ENCODE measurements around the gene FGFR1OP2.
A peak's percentile ranks its signal among the peaks of the same experiment; 100 is the strongest.
"Not testable (repeated sequence)": the region's sequence is repeated elsewhere in the genome, so short reads cannot be mapped to it uniquely, and the experiment has no call there.

Gene FGFR1OP2

DNA sequence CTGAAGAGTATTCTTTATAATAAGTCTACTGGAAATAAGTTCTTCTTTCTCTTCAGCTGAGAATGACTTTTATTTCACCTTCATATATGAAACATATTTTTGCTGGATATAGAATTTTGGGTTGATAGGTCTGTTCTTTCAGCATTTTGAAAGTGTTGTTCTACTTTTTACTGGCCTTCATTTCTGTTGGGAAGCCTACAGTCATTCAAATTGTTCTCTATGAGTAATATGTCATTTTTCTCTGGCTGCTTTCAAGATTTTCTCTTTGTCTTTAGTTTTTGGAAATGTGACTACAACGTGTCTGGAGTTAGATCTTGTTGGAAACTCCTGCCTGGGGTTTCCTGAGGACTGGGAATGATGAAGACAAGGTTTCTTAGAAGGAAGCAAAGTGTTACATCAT lies 10.0 kb downstream of the FGFR1OP2 start:
- no peak for DNase-seq

DNA sequence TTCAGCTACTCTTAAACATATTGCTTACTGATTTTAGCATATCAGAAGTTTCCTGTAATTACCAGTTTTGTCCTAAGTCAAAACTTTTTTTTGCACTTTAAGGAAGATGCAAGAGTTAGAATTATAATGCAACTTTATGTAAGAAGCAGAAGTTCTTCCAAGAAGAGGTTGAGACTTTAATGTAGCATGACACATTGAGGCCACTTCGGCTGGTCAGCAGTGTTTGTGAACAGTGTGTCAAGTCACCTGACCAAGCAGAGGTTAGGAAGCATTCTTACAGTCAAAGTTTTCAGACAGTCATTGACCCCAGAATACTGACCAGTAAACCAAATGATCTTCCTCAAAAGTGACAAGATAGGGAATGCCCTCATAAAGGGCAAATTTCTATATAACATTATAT lies 15.2 kb downstream of the FGFR1OP2 start:
- DNase-seq = peak; percentile 6

DNA sequence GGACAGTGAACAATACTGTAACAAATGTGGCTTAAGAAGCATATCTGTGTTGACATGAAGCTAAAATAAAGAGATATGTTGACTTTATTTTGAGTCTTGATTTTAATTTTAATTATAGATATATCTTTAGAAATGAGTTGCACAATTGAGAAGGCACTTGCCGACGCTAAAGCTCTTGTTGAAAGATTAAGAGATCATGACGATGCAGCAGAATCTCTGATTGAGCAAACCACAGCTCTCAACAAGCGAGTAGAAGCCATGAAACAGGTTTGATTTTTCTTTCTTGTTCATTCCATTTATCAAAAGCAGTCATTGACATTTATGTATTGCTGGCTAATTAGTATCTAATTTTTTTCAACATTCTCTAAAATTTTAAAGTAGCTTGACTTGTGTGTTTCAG lies 15.8 kb downstream of the FGFR1OP2 start:
- no peak for DNase-seq

DNA sequence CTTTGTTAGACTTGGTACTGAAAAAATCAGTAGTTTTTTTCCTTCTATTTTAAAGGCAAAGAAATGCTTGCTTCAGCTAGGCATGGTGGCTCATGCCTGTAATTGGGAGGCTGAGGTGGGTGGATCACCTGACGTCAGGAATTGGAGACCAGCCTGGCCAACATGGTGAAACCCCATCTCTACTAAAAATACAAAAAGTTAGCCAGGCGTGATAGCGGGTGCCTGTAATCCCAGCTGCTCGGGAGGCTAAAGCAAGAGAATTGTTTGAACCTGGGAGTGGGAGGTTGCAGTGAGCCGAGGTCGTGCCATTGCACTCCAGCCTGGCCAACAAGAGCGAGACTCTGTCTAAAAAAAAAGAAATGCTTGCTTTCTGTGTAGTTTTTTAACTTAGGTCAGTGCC lies 23.1 kb downstream of the FGFR1OP2 start:
- DNase-seq = not testable (repeated sequence)

DNA sequence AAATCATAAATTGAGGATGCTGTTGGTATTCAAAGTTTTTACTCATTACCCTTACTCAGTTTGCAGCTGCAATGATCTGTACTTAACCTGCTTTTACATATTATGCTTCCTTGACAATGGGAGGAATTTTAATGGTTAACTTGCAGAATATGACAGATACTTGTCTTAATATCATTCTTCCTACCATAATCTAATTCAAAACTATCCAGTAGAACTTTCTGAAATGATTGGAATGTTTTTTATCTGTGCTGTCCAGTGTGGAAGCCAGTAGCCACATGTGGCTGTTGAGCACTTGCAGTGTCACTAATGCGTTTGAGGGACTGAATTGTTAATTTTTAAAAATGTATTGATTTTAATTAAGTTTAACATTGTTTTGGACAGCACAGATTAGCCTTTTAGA lies 23.5 kb downstream of the FGFR1OP2 start:
- no peak for DNase-seq

DNA sequence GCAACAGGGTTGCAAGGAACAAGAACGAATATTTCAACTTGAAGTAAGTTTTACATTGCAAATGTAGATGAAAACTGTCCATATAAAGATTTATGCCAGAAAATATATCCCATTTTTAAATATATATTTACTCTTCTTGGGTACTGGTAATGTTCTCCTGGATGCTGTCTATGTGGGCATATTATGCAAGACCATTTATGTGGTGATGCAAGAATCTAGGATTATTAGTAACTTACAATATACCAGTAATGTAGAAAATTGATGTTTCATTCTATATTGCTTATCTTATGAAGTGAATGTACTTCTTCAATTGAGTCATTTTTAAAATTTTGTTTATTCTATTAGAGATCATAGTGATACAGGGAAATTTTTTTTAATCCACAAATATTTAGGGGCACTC lies 25.1 kb downstream of the FGFR1OP2 start:
- DNase-seq = no peak

DNA sequence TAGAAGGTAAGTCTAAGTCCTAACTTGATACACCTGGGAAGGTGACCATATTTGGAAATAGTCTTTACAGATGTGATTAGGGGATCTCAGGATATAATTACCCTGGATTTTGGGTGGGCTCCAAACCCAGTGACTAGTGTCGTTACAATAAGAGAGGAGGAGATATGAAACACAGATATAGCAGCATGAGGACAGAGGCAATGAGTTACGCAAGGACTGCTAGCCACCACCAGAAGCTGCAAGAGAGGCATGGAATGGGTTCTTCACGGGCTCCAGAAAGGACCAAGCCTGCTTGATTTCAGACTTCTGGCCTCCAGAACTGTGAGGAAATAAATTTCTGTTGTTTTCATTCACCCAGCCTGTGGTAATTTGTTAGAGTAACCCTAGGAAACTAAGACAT lies 28.6 kb downstream of the FGFR1OP2 start:
- no peak for DNase-seq

DNA sequence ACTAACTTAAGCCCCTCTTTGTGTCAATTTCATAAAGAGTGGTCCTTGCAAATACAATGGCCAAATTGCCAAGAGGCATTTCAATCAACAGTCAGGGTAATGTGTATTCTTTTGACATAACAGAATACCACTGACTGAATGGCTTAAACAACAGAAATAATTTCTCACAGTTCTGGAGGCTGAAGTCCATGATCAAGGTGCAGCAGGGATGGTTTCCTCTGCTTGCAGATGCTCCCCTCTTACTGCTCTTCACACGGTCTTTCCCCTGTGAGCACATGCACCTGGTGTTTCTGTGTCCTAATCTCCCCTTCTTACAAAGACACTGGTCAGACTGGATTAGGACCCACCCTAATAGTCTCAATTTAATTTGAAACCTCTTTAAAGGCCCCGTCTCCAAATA lies 31.9 kb downstream of the FGFR1OP2 start:
- DNase-seq = no peak

DNA sequence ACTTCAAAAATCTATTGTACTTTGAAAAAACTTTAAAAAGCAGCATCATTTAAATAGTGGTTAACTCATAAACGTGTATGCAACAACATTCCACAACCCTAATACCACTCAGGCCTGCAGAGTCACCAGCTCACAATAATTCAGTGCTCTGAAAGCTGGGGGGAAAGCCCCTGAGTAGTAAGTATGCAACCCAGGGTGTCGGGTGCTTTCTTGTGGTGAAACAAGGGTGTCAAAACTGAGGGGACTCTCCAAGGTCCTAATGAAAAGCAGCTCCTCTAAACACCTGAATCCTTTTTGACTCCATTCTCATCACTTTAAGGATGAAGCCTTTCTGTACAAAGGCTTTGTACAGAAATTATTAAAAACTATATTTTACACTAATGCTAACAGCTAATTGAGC lies 33.7 kb downstream of the FGFR1OP2 start:
- no peak for DNase-seq

DNA sequence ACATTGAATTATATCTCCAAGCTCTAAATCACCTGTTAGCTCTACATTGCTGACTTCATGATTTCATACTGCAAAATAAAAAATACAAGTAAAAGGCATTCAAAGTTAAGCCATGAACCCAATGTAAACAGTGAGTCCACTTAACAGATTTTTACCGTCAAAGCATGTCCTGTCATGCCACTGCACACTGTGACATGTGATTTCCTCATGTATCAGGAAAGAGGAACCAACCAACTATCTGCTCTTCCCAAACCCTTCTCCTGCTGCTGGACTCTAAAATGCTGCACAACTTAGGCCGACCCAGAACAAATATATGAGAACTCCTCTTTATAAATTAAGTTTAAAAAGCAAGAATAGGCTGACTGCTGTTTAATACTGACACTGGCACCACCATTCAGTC lies 38.4 kb downstream of the FGFR1OP2 start:
- DNase-seq = no peak

DNA sequence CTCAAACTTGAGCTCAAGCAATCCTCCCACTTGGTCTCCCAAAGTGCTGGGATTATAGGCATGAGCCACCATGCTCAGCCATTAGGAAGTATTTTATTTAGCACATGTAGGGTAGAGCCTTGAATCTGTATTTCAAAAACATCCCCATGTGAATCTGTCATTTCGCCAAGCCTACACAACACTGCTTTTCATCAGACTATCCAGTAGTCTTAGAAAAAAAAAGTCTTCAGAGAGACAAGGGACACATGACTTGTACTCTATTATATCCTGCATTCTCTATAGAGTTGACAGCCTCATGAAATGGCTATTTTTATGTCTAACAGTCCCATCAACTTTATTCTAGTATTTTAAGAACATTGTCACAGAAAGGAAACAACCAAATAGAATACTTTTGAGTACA lies 40.5 kb downstream of the FGFR1OP2 start:
- no peak for DNase-seq

DNA sequence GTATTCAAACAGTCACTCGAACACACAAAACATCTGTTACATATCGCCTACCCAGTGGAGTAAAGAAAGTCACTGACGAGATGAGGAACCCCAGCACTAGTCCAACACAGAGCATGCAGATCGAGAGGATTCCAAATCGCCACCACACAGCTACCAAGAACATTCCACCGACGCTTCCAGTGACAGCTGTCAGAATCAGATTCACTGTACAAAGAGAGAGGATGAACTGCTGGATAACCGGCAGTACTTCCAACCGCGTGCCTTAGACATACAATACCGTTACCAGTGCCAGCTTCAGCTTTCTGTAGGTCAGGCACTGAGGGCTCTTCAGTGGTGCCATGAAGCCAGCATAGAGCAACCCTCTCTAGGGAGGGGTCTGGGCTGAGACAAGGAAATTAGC lies 41.5 kb downstream of the FGFR1OP2 start:
- DNase-seq = no peak

DNA sequence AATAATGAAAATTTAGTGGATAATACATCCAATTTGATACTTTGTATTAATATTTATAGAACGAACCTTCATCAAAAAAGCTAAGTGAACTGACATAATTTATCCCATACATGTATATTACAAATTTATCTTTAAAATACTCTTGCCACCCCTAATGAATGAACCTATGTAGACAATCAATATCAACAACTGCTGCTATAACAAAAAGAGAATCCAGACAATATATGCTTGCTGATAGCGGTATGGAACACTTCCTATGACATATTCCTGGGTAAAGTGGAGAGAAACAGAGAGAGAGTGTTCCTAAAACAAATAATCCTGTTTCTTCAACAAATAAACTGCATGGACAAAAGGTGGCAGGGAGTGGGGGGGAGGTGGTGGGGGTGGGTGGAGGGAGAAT lies 44.6 kb downstream of the FGFR1OP2 start:
- no peak for DNase-seq

DNA sequence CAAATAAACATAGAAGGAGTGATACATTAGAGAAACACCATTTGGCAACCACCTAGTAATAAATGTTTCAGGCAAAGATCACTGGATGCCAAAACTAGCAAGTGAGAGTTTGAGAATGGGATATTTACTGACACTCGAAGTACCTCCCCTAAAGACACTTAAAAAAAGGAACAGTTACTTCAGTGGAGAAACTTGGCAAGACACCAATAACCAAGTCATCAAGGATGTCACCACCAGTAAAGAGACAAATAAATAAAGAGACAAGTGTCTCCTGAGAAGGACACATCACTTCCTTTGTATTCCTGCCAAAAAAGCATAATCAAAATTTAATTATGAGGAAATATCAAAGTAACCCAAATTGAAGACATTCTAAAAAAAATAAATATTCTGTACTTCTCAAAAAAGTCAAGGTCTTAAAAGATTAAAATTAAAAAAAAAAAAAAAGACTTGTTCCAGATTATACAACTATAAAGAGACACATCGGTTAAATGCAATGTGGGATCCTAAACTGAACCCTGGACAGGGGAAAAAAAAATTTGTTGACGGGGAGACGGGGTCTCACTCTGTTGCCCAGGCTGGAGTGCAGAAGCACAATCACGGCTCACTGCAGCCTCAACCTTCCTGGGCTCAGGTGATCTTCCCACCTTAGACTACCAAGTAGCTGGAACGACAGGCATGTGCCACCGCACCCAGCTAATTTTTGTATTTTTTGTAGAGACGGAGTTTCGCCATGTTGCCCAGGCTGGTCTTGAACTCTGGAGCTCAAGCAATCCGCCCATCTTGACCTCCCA lies 49.6 kb downstream of the FGFR1OP2 start:
- DNase-seq = no peak

DNA sequence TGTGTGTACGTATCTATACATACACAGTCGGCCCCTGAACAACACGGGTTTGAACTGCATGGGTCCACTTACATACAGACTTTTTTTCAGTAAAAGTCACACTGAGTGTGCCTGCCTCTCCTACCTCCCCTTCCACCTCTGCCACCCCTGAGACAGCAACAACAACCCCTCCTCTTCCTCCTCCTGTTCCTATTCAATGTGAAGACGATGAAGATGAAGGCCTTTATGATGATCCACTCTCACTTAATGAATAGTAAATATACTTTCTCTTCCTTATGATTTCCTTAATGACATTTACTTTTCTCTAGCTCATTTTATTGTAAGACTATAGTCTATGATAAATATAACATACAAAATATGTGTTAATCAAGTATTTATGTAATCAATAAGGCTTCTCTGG lies 50.4 kb downstream of the FGFR1OP2 start:
- no peak for DNase-seq

DNA sequence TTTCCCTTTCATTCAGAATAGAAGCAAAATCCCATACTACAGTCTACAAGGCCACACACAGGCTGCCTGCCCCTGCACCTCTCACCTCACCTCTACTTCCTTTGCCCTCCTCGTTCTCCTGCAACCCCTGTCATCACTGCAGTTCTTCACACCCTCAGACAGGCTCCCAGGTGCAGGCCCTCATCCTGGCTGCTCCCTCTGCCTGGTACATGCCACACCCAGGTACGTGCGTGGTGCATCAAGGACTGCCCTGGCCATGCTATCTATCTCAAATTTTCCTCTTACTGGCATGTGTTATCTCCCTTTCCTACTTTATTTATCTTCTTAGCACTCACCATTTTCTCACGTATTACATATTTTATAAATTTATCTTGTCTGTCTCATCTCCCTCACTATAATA lies 51.6 kb downstream of the FGFR1OP2 start:
- no peak for DNase-seq

DNA sequence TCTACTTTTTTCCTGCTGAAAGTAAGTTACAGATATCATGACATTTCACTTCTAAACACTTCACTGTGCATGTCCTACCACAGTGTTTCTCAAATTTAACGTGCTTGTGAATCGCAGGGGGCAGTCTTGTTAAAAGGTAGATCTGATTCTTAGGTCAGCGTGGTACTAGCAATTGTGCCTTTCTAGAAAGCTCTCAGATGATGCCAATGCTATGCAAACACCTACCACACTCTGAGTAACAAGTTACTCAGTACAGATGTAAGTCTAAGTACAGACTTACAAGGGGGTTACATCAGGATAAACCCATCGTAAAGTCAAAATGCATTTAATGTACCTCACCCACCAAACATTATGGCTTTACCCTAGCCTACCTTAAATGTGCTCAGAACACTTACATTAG lies 53.6 kb downstream of the FGFR1OP2 start:
- DNase-seq = no peak

DNA sequence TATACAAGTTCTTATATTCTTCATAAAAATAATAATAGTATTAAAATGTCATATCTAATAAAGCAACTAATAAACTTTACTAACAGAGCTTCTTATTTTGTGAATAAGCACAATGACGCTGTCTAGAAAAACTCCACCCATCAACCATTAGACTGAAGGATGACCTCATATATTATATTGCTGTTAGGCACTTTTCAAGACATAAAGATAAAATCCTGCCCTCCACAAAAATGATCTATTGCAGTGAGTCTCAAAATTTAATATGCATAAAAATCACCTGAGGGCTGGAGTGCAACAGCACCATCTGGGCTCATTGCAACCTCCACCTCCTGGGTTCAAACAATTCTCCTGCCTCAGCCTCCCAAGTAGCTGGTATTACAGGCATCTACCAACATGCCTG lies 55.8 kb downstream of the FGFR1OP2 start:
- DNase-seq = no peak

DNA sequence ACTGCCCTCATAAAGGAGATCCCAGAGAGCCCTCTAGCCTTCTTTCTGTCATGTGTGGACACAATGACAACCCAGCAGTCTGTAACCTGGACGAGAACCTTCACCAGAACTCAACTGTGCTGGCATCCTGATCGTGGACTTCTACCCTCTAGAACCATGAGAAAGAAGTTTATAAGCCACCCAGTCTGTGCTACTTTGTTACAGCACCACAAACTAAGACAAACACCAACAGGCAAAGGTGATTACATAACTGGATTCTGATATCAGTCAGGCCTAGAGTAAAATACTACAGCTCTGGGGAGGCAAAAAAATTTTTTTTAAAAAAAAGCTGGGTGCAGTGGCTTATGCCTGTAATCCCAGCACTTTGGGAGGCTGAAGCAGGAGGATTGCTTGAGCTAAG lies 57.4 kb downstream of the FGFR1OP2 start:
- DNase-seq = no peak

DNA sequence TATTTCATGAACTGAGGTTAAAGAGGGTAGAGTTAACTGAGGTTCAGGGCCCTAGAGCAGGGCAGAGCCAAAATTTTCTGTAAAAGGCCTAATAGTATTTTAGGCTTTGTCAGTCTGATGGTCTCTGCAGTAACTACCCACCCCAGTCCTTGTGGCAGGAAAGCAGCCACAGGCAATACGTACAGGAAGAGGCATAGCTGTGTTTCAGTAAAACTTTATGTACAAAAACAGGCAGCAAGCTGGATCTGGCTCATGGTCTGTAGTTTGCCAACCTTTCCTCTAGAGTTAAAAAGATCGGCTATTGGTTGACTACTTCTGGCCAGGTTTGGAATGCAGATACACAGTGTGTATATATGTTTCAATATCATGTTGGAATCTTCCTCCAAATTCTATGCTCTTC lies 58.7 kb downstream of the FGFR1OP2 start:
- no peak for DNase-seq

DNA sequence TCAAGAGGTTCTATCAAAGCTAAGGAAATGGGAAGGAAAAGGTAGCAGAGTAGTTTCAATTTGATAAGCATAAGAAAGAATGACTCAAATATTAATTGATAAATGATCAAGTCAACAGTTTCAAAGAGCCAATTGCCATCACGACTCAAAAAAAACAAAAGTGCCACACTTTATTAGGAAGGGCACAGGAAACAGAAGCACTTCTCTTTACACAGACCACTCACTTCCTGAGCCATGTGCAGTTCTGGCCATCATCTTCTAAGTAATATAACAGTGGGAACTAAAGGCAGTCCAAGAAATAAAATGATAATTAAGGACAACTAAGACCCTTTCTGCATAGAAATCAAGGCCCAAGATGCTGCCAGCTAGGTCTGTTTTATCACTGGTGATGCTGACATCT lies 62.7 kb downstream of the FGFR1OP2 start:
- DNase-seq = no peak

DNA sequence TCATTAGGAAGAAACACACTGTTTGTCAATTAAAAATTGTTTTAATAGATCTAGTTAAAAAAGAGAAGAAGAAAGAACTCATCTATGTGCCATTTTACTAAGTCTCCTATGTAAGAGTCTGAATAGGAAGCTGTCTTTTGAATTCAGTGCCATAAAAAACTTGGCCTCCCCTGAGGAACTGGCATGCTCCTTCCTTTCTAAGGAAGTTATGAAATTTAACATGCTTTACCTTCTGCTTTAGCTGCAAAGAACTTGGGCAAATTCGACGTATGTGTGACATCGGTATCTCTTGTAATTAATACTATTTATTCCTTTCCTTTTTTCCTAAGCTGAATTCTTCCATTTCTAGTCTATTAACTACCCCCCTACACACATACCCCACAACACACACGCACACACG lies 63.4 kb downstream of the FGFR1OP2 start:
- DNase-seq = no peak

DNA sequence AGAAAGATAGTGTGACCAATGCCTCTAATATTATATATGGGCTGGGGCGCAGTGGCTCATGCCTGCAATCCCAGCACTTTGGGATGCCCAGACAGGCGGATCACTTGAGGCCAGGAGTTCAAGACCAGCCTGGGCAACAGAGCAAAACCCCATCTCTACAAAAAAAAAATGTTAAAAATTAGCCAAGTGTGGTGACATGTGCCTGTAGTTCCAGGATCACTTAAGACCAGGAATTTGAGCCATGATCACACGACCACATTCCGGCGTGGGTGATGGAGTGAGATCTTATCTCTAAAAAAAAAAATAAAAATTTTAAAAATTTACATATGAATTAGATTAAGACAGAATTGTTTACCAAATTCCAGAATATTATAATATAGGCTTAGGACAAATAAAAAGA lies 63.9 kb downstream of the FGFR1OP2 start:
- DNase-seq = no peak

DNA sequence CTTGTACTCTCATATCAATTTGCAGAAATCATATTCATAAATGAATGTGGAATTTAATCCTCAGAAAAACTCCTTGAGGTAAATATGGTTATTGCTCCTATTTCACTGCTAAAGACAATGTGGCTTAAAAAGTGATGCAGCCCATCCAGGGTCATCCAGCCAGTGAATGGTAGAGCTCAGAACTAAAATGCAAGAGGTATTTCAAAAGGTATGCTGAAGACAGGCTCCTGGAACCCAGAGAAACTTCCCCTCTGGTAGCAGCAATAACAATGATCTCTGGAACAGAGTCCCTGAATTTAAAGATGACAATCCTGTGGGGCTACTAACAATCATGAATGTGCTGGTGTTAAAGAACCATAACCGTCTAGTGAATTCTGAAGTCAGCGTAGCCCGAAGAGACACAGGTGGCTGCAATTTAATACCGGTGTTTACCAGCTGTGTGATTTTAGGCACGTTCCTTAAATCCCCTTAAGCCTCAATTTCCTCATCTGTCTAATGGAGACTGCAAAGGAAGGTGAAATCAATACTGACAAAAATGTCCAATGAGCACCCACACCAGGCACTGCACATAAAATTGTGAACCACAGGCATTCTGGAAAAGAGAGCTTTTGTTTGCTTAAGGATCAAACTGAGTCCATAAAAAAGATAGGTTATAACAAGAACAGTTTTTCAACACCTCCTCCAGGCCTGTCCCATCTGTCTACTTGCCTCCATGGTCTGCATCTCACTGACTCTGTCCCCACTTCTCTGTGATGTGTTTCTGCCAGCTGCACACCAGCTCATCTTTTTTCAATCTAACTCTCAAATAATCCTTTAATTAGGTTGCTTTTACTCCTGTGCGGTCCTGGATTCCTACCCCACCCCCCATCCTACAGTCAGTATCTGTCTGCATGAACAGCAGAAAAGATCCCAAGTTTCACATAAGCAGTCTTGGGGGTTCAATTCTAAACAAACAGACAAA lies 65.4 kb downstream of the FGFR1OP2 start:
- peak; percentile 15 for DNase-seq

Data from retina (tissue), 1 donor.